RWPE1 (cell line): ENCODE data around the gene SEC23A.
"Not testable (repeated sequence)": the region's sequence is repeated elsewhere in the genome, so short reads cannot be mapped to it uniquely, and the experiment has no call there.

Source experiments
- CTCF ChIA-PET: fragments of 350-600 bp; sonication (Branson Sonifier 250); formaldehyde crosslinking; extraction: SDS; loops from one replicate; lab custom pipeline; 2021; lab: Yijun Ruan, JAX
- POLR2A ChIA-PET: fragments of 400-600 bp; formaldehyde crosslinking; extraction: SDS; loops from one replicate; lab custom pipeline; 2020; ENCODE audit warnings: antibody characterized with exemption; ENCODE audit not compliant: low non-redundant PET; lab: Yijun Ruan, JAX
- DNase-seq: peaks from one replicate; pipeline ENCODE4 v3.0.0; 2012; ENCODE audit warnings: low spot score
- H3K27ac ChIP-seq: fragments of 450-650 bp; 2 replicates; pipeline ENCODE4 v1.5.1; 2017
- TF ChIP-seq, protein P1 (sequence below): fragments of 450-650 bp; conservative IDR thresholded peaks from 2 replicates; pipeline ENCODE4 v1.5.1; 2017; ENCODE audit warnings: low read depth, mild to moderate bottlenecking

SEC23A gene

DNA sequence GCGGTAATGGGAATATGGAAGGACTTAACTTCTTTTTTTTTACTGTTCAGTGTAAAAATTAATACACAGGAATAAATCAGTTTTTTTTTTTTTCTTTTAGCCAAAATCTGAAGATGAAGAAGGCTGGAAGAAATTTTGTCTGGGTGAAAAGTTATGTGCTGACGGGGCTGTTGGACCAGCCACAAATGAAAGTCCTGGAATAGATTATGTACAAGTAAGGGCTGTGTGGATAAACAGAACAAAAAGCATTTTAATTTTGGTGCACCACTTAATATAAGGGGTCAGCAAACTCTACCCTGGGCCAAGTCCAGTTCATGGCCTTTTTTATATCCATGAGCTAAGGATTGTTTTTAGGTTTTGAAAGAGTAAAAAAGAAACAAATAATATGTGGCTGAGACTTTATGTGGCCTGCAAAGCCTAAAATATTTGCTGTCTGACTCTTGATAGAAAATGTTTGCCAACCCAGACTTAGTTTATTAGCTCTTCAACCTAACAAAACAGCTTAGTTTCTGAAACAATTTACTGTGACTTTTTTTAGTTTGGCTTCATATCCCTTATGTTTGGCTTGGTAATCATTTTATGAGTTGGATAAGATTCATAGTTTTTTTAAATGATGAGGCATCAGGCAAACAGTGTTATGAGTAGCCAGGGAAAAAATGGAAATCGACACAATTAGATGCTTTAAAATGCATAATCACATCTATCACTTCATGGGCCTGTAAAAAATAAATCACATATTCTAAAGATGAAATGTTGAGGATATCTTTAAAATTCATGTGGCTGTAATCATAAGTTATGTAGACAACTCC lies 19.5 kb upstream of the SEC23A start:
- no peak for DNase-seq
- no peak overlapping the region for H3K27ac ChIP-seq
- ChIA-PET POLR2A (no interaction called here), CTCF (no interaction called here)
- TF ChIP-seq, protein P1, sequence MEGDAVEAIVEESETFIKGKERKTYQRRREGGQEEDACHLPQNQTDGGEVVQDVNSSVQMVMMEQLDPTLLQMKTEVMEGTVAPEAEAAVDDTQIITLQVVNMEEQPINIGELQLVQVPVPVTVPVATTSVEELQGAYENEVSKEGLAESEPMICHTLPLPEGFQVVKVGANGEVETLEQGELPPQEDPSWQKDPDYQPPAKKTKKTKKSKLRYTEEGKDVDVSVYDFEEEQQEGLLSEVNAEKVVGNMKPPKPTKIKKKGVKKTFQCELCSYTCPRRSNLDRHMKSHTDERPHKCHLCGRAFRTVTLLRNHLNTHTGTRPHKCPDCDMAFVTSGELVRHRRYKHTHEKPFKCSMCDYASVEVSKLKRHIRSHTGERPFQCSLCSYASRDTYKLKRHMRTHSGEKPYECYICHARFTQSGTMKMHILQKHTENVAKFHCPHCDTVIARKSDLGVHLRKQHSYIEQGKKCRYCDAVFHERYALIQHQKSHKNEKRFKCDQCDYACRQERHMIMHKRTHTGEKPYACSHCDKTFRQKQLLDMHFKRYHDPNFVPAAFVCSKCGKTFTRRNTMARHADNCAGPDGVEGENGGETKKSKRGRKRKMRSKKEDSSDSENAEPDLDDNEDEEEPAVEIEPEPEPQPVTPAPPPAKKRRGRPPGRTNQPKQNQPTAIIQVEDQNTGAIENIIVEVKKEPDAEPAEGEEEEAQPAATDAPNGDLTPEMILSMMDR = no peak

DNA sequence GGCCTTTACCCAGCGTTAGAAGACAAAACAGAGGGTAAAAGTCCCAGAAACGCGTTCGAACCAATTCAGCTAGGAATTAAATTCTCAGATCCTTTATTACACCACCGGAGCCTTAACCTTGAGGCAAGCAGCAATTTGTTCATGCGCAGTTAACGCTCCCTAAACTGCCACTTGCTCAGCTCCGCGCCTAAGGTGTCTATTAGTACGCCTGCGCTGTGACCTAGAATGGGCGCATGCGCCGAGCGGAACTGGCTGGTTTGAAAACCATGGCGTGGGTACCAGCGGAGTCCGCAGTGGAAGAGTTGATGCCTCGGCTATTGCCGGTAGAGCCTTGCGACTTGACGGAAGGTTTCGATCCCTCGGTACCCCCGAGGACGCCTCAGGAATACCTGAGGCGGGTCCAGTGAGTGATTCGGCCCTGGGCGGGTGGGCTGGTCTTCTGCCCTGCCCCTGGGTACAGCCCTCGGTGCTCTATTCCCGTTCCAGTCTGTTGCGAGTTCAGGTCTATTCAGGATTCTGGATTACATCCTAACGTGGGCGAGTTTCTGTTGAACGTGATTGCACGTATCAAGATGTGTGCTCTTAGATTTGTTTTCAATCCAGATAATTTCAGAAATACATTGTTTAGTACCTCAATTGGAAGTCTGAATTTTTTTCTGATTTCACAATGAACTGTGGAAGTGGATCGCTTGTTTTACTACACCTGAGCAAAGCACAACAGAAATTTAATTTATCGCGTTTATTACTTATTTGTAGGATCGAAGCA lies 11.2 kb upstream of the SEC23A start, which contains the start of gene GEMIN2:
Gene GEMIN2, plus strand, starts transcription at position 251 of the 766 bp plus-strand sequence. Its CDS starts 16 bp downstream, at position 267.
- peak within 1 kb of the TSS; percentile 81 for H3K27ac ChIP-seq
- peak; percentile 95 for DNase-seq
- TF ChIP-seq, protein P1 = no peak
- CTCF ChIA-PET = no interaction called here
- POLR2A ChIA-PET = interaction anchor here (1.4 kb wide), 1 partner anchor 11 kb away, joined by 4 read pairs; the partner anchor contains the start of gene SEC23A

DNA sequence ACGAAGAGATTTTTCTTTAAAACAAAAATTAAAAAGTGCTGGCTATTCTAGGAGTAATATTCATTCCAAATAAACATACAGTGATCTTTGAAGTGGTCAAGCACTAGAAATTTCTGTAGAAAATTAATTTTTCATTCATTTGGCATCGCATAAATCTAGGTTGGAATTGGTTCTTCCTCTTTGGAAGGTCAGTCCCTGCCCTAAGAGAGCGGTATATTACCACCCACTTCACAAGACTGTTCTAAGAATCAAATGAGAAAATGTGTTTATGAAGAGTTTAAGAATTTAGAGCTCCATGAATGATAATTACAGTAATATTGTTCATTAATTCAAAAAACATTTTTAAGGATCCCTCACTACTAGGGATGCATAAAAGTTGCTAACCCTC lies 10.6 kb upstream of the SEC23A start:
- TF ChIP-seq, protein P1 = no peak
- DNase-seq = no peak
- POLR2A ChIA-PET = interaction anchor here (1.4 kb wide), 1 partner anchor 11 kb away, joined by 4 read pairs; the partner anchor contains the start of gene SEC23A
- CTCF ChIA-PET = no interaction called here
- H3K27ac ChIP-seq = peak overlapping the region; percentile 81

DNA sequence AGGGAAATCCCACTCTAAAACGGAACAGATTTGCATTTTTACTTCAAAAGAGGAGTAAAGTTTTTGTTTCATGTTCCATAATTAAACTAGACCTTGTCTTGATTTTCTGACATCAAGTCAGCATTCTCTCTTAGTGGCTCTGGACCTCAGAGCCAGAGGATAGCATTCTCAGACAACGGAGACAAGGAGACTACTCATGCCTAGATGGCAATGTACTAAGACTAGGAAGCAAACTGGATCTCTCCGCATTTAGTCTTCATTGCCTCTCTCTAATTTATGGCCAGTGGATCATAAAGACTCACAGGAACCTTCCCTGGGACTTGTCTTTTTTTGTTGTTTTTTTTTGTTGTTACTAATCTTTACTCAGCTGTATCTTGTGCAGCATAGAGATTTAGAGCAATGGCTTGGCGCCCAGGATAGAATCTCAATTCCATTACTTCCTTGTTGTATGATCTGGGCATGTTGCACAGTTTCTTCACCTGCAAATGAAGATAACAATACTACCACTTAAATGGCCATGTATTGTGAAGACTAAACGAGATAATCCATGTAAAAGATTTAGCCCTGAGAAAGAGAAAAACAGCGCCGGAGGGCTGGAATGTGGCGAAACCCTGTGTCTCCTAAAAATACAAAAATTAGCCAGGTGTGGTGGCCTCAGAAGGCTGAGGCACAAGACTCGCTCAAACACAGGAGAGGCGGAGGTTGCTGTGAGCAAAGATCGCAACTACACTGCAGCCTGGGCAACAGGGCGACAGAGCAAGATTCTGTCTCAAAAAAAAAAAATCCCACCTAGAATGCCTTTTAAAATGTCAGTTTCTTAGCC lies 7.1 kb upstream of the SEC23A start:
- POLR2A ChIA-PET = no interaction called here
- CTCF ChIA-PET = interaction anchor here (0.6 kb wide), 1 partner anchor 843 kb away, joined by 5 read pairs; no protein-coding TSS in a partner anchor
- TF ChIP-seq, protein P1 = no peak
- no peak overlapping the region for H3K27ac ChIP-seq
- no peak for DNase-seq

DNA sequence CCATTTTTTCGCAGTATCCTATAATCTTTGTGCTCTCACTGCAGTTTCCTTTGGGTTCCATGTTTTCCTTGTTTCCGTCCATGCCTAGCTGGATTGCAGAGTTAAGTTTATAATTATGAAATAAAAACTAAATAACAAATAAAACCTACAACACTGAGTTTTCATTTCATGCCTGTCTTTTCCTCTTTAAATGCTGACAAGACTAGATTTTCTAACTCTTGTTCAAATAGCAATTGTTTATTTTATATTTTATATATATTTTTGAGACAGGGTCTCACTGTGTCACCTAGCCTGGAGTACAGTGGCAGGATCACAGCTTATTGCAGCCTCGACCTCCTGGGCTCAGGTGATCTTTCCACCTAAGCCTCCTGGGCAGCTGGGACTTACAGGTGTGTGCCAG lies 5.8 kb upstream of the SEC23A start:
- DNase-seq = no peak
- H3K27ac ChIP-seq = no peak overlapping the region
- TF ChIP-seq, protein P1 = no peak
- ChIA-PET CTCF (no interaction called here), POLR2A (no interaction called here)

DNA sequence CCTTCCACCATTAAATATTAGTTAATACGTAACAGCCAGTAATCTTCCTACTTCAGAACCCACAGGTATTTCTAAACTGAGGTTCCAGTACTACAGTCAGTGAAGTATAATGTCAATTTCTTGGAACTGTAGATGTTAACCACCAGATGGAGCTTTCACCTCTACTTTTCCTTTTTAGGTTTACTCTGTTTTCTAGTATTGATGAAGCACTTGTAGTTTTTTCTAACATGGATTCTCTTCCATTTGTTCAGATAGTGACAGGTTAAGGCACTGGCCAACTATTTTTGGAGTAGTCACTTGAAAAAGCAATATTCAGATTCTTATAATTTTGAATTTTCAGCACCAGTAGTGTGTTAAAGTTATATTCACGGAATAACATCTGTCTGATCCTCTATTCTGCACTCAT lies 4.6 kb upstream of the SEC23A start:
- TF ChIP-seq, protein P1 = peak; percentile 63
- DNase-seq = peak; percentile 43
- POLR2A ChIA-PET = no interaction called here

DNA sequence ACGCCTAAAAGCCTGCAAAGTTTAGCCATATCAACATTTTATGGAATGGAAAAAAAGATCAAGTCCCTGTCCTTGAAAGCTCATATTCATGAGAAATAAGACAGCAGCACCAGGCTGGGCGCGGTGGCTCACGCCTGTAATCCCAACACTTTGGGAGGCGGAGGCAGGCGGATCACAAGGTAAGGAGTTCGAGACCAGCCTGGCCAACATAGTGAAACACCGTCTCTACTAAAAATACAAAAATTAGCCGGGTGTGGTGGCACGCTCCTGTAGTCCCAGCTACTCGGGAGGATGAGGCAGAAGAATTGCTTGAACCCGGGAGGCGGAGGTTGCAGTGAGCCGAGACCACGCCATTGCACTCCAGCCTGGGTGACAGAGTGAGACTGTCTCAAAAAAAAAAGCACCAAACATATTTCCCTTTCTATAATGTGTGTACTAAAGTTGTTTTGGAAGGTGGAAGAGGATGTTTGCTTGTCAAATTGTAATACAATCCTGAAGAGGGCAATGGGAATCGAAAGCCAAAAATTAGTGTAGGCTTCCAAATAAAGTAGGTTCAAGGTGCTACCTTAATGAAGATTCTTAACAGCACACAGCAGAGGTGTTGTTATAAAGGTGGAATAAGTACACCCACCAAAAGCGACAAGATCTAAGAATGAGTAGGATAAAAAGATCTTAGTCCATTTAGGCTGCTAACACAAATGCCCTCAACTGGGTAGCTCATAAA lies 1.2 kb upstream of the SEC23A start:
- CTCF ChIA-PET, DNase-seq, POLR2A ChIA-PET: not testable (repeated sequence)
- H3K27ac ChIP-seq = peak overlapping the region; percentile 94

More for the DNA sequence above, 4.6 kb upstream of the SEC23A start:
- no peak overlapping the region for H3K27ac ChIP-seq
- CTCF ChIA-PET = interaction anchor here (1.1 kb wide), 1 partner anchor 319 kb away, joined by 5 read pairs; no protein-coding TSS in a partner anchor
